Loucy (cell line): Measurements from ENCODE around the gene VIPR2.

Experiments used
- H2AFZ ChIP-seq: fragments of 200-600 bp; sonication (generic); 2 replicates; pipeline ENCODE4 v1.6.0; 2016; ENCODE audit warnings: antibody characterized with exemption, mild to moderate bottlenecking, low read length, moderate library complexity
- H3F3A ChIP-seq: fragments of 200-600 bp; 2 replicates; pipeline ENCODE4 v1.6.0; 2016; ENCODE audit warnings: antibody characterized with exemption, low read depth, mild to moderate bottlenecking
- H3K27me3 ChIP-seq: fragments of 200-600 bp; sonication (generic); 2 replicates; pipeline ENCODE4 v1.6.1; 2014; ENCODE audit warnings: low read length, mild to moderate bottlenecking; ENCODE audit not compliant: insufficient read depth, poor library complexity, severe bottlenecking
- H3K36me3 ChIP-seq: fragments of 200-600 bp; sonication (generic); 2 replicates; pipeline ENCODE4 v1.6.1; 2016; ENCODE audit warnings: low read length; ENCODE audit not compliant: insufficient read depth
- H3K4me1 ChIP-seq: fragments of 200-600 bp; sonication (generic); 2 replicates; pipeline ENCODE4 v1.5.1; 2014; ENCODE audit warnings: low read length, mild to moderate bottlenecking; ENCODE audit not compliant: insufficient read depth, poor library complexity, severe bottlenecking
- H3K4me2 ChIP-seq: fragments of 200-600 bp; sonication (generic); 2 replicates; pipeline ENCODE4 v1.6.0; 2014; ENCODE audit warnings: antibody characterized with exemption, low read length, low read depth, mild to moderate bottlenecking; ENCODE audit not compliant: poor library complexity, severe bottlenecking
- H3K4me3 ChIP-seq: fragments of 200-600 bp; sonication (generic); 2 replicates; pipeline ENCODE4 v1.5.1; 2014; ENCODE audit warnings: low read length, mild to moderate bottlenecking, mixed read lengths; ENCODE audit not compliant: poor library complexity, severe bottlenecking
- H3K79me2 ChIP-seq: fragments of 200-600 bp; sonication (generic); 2 replicates; pipeline ENCODE4 v1.6.1; 2014; ENCODE audit warnings: low read length; ENCODE audit not compliant: insufficient read depth
- H3K9ac ChIP-seq: fragments of 200-600 bp; sonication (generic); 2 replicates; pipeline ENCODE4 v1.6.0; 2014; ENCODE audit warnings: mild to moderate bottlenecking, low read depth, low read length, moderate library complexity; ENCODE audit not compliant: poor library complexity, severe bottlenecking
- H3K9me2 ChIP-seq: fragments of 200-600 bp; sonication (generic); replicated peaks from 2 replicates; pipeline ENCODE4 v1.6.1; 2016; ENCODE audit warnings: low read depth, low read length, mixed read lengths
- H3K9me3 ChIP-seq: fragments of 200-600 bp; sonication (generic); 2 replicates; pipeline ENCODE4 v1.6.1; 2014; ENCODE audit warnings: mild to moderate bottlenecking, antibody characterized with exemption, low read length, low read depth; ENCODE audit not compliant: insufficient read depth
- H4K20me1 ChIP-seq: fragments of 200-600 bp; sonication (generic); 2 replicates; pipeline ENCODE4 v1.6.0; 2014; ENCODE audit warnings: antibody characterized with exemption, low read length, mild to moderate bottlenecking; ENCODE audit not compliant: insufficient read depth, poor library complexity, severe bottlenecking
- EZH2phosphoT487 ChIP-seq: fragments of 200-600 bp; IDR thresholded peaks from 2 replicates; pipeline ENCODE4 v1.6.1; 2018; ENCODE audit warnings: antibody characterized with exemption, mild to moderate bottlenecking, moderate library complexity, borderline replicate concordance
- TF ChIP-seq, protein P1 (sequence below): fragments of 200-600 bp; sonication (generic); conservative IDR thresholded peaks from 2 replicates; pipeline ENCODE4 v1.5.1; 2014; ENCODE audit warnings: mild to moderate bottlenecking, antibody characterized with exemption, low read length

Gene VIPR2

DNA sequence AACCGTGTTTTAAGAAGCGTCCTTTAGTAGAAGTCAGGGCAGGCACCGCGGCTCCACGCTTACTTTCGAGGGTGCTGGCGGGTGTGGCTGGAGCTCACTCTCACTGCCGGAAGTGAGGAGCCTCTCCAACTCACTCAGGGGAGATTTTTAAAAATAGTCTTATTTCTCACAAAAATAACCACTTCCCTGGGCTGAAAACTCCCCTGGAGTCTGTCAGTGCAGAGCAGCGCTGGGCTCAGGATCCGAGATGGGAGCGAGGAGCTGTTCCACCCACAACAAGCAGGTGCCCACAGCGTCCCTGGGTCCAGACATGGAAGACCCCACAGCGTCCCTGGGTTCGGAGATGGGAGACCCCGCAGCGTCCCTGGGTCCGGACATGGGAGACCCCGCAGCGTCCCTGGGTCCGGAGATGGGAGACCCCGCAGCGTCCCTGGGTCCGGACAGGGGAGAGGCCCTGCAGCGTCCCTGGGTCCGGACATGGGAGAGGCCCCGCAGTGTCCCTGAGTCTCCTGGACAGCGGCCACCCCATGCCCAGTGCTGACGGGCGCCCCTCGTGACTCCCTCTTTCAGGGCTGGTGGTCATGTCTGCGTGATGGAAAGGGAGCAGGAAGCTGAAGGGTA is 51.2 kb downstream of the VIPR2 start:
- Histone ChIP-seq H3K9ac (no peak overlapping the region), H3K9me3 (peaks cover 20% of the 10 kb centered on the region; the same call in 1 of the 2 replicates), H3K4me3 (no peak overlapping the region)

DNA sequence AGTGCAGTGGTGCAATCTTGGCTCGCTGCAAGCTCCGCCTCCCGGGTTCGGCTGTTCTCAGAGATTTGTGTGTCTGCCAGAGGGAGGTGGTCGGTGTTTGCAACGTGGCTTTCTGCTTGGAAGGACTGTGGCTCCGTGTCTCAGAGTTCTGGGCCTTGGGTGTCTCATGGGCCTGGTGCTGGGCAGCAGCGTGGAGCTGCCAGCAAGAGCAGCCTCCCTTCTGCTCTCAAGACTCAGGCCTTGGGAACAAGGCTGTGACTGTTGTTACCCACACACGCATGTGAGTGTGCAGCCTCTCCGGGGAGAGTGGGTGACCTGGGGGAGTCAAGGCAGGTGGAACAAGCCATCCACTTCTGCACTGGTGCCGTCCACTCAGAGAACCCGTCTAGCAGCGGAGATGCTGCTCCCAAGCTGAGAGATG is 52.0 kb downstream of the VIPR2 start:
- no peaks in the 10 kb centered on the region for H3K9me2 ChIP-seq
- no peak overlapping the region for H3K9ac ChIP-seq
- no peak overlapping the region for H2AFZ ChIP-seq
- H3K4me3 ChIP-seq: no peak overlapping the region
- no peaks in the 10 kb centered on the region for H4K20me1 ChIP-seq
- no peak overlapping the region for H3K4me2 ChIP-seq
- H3K9me3 ChIP-seq: peaks cover 16% of the 10 kb centered on the region; the same call in 1 of the 2 replicates
- H3K36me3 ChIP-seq: no peaks in the 10 kb centered on the region
- no peaks in the 10 kb centered on the region for H3F3A ChIP-seq
- TF ChIP-seq EZH2phosphoT487: no peak
- TF ChIP-seq, protein P1, sequence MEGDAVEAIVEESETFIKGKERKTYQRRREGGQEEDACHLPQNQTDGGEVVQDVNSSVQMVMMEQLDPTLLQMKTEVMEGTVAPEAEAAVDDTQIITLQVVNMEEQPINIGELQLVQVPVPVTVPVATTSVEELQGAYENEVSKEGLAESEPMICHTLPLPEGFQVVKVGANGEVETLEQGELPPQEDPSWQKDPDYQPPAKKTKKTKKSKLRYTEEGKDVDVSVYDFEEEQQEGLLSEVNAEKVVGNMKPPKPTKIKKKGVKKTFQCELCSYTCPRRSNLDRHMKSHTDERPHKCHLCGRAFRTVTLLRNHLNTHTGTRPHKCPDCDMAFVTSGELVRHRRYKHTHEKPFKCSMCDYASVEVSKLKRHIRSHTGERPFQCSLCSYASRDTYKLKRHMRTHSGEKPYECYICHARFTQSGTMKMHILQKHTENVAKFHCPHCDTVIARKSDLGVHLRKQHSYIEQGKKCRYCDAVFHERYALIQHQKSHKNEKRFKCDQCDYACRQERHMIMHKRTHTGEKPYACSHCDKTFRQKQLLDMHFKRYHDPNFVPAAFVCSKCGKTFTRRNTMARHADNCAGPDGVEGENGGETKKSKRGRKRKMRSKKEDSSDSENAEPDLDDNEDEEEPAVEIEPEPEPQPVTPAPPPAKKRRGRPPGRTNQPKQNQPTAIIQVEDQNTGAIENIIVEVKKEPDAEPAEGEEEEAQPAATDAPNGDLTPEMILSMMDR: no peak
- H3K27me3 ChIP-seq: no peaks in the 10 kb centered on the region
- no peaks in the 10 kb centered on the region for H3K4me1 ChIP-seq
- H3K79me2 ChIP-seq: no peaks in the 10 kb centered on the region

More for the DNA sequence above, 51.2 kb downstream of the VIPR2 start:
- H2AFZ ChIP-seq: no peak overlapping the region
- no peaks in the 10 kb centered on the region for H3F3A ChIP-seq
- H4K20me1 ChIP-seq: no peaks in the 10 kb centered on the region
- H3K4me2 ChIP-seq: no peak overlapping the region
- H3K9me2 ChIP-seq: no peaks in the 10 kb centered on the region
- H3K79me2 ChIP-seq: no peaks in the 10 kb centered on the region
- H3K27me3 ChIP-seq: no peaks in the 10 kb centered on the region
- H3K36me3 ChIP-seq: no peaks in the 10 kb centered on the region
- no peaks in the 10 kb centered on the region for H3K4me1 ChIP-seq
- no peak for TF ChIP-seq EZH2phosphoT487
- TF ChIP-seq, protein P1: no peak

DNA sequence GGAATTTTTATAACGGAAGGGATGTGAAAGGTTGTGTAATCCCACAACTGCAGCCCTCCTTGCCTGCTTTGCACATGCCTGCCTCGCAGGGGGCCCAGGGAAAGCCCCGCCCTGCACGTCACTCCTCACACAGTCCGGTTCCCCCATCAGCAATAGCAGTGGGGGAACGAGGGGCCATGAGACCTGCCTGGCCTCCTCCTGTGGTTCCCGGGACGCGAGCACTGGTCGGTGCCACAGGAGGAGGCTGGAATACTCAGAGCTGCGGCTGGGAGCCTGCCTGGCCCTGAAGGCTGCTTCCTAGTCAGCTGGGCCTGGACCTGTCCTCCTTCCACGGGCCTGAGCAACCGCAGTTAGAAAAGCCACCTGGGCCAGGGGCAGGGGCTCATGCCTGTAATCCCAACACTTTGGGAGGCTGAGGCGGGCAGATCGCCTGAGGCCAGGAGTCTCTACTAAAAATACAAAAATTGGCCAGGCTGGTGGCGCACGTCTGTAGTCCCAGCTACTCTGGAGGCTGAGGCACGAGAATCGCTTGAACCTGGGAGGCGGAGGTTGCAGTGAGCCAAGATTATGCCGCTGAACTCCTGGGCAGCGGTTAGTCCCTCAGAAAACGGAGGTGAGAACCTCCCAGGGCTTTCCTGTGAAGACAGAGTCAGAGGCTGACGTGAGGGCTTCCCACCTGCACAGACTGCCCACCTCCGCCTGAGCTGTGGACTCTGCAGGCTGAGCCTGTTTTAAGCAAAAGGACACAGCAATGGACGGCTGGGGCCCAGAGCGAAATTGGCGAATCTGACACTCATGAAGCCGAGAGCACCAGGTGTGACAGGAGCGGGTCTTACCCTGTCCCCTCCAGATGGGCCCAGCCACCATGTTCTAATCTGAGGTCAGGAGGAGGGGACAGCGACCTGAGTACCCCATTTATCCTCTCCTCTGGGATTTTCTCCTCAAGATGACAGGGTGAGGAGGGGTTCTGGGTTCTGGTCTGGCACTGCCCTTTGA is 52.9 kb downstream of the VIPR2 start:
- Histone ChIP-seq H3K4me1 (no peaks in the 10 kb centered on the region), H3K9me3 (peaks cover 16% of the 10 kb centered on the region; the same call in 1 of the 2 replicates), H3K36me3 (no peaks in the 10 kb centered on the region), H3K9ac (no peak overlapping the region), H2AFZ (no peak overlapping the region), H3K4me3 (no peak overlapping the region), H3K4me2 (no peak overlapping the region), H3K27me3 (no peaks in the 10 kb centered on the region), H3F3A (no peaks in the 10 kb centered on the region), H3K9me2 (no peaks in the 10 kb centered on the region), H3K79me2 (no peaks in the 10 kb centered on the region), H4K20me1 (no peaks in the 10 kb centered on the region)
- no peak for TF ChIP-seq EZH2phosphoT487
- TF ChIP-seq, protein P1: no peak
